Motor neuron (in vitro differentiated cells): ENCODE measurements around the gene BBOX1. TPM values are rescaled to one million over a fixed set of nuclear protein-coding genes. Genes with fewer than 3 reads are reported as not detected.

Source experiments
- ATAC-seq, 8 experiments: fragments of 200-7000 bp; cut with Tn5 transposase; replicated peaks in 6 of 8; 2 replicates each; pipeline ENCODE4 v1.8.0; 2021; ENCODE audit warnings: mild to moderate bottlenecking in 8 of 8, moderate library complexity in 8 of 8
- H3K27ac ChIP-seq, 2 donors: fragments of 250-450 bp; sonication (Bioruptor Pico); 2 replicates each; pipeline ENCODE4 v1.9.0; 2021; ENCODE audit warnings: antibody characterized with exemption in 2 of 2, mild to moderate bottlenecking in 2 of 2, moderate library complexity in 1 of 2
- H3K4me1 ChIP-seq, 2 donors: fragments of 250-450 bp; sonication (Bioruptor Pico); replicated peaks in 1 of 2; 2 replicates each; pipeline ENCODE4 v1.6.1; 2021; ENCODE audit warnings: antibody characterized with exemption in 2 of 2, mild to moderate bottlenecking in 2 of 2, moderate library complexity in 1 of 2
- H3K4me3 ChIP-seq, 5 donors: fragments of 250-450 bp; sonication (Bioruptor Pico); 2 replicates each; pipeline ENCODE4 v1.9.0; 2021; ENCODE audit warnings: antibody characterized with exemption in 5 of 5, mild to moderate bottlenecking in 5 of 5, moderate library complexity in 4 of 5
- WGBS, 10 experiments: fragments of 450-650 bp; shearing (Covaris generic); methylation state at CpG; one replicate each; pipeline ENCODE4 v1.0.0; 2022; 5-methylcytosine and 5-hydroxymethylcytosine counted together
- in situ Hi-C, 9 experiments: fragments of 400-800 bp; cut with MboI; loops; one replicate each; pipeline ENCODE4 v1.15.0; 2021; ENCODE audit warnings: low sequenced_read_pairs in 9 of 9, low pct_unique_long_range_greater_than_20kb in 2 of 9; ENCODE audit not compliant: unreplicated experiment in 9 of 9
- total RNA-seq, 8 experiments: library from RNA; unstranded; fragments of 300-600 nt; gene quantifications; 2 replicates each; pipeline versions ENCODE4 v1.2.3 to v1.2.4, GENCODE V29; 2022

Gene BBOX1
- total RNA-seq, 8 experiments from 2014 or later = 0.38 to 11.4 (median 0.83) TPM

DNA sequence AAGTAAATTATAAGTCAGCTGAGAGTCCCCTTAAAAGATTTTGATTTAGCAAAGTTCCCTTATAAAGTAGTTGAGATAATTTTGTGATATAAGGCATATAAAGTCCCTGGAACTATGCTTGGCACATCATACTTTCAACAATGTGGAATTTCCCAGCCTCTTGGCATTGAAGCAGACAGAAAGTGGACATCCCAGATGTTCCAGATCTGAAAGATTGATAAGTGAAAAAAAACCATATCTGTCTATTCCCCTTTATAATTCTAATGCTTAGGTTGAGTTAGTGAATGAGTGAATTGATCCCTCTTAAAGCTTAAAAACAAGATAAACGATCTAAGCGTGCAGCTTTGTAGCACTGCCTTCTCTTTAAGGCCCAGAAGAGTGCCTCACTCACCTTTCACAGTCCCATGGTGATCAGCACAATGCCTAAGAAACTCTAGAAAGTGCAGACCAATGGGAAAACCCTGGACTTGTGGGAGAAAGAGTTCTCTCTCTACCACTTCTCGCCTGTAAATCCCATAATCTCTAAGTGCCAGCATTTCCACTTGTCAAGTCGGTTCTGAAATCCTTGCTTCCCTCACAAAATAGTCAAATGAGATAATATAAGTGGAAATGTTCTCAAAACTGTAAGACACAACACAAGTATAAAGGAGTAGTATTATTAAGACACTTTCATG, 28.9 kb upstream of the BBOX1 start:
- ATAC-seq = peak in 5 of 8 experiments; percentile 39 to 73 (median 45)

DNA sequence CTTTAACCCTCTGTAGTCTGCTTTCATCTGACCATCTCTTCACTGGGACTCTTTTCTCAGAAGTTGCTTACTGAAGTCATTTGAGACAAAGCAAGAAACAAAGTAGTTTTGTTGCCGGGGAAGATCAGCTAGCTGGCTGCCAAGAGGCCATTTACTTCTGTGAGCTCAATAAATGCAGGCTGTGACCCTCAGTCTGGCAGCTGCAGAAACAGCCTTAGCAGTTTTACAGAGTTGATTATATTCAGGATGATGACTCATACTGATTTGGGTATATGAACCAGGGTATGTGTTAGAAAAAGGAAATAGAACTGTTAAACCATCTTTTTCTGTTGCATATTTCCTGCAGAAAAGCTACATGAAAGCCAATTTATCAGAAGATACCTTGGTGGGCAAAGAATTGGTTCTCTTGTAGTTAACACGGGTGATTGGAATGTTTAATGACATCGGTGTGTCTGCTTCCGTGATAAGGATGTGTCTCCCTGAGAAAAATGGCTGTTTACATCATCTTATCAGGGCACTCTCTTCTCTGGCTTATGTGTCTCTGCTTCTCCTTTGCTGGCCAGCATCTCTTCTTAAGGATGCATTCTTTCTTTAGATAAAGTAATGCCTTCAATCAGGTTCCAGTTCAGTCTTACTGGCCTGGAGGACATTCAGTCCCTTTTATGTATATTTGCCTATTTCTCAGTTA, 28.2 kb upstream of the BBOX1 start:
- WGBS, 10 experiments = 16 to 71% (median 40%) methylated on average over 1 to 4 of the region's 4 CpGs; no CpG with 5 or more reads in 1 of the 10 experiments
- peak in 7 of 8 experiments; percentile 63 to 97 (median 96) for ATAC-seq
- H3K4me1 ChIP-seq = peaks cover 17 to 19% of the 10 kb centered on the region in 2 donors
- H3K27ac ChIP-seq = peak overlapping the region in 1 of 2 donors; percentile 12
- in situ Hi-C loops = loop anchor here in 1 of 9 experiments (25.0 kb wide), 1 partner anchor 250 kb away; no protein-coding TSS in a partner anchor
- peak overlapping the region in 1 of 5 donors; percentile 3 for H3K4me3 ChIP-seq

More for the DNA sequence above, 28.9 kb upstream of the BBOX1 start:
- Histone ChIP-seq H3K4me3 (no peak overlapping the region), H3K27ac (peak overlapping the region in 1 of 2 donors; percentile 54), H3K4me1 (peaks cover 17 to 19% of the 10 kb centered on the region in 2 donors)
- 33 to 100% (median 63%) methylated on average over 1 to 4 of the region's 4 CpGs; no CpG with 5 or more reads in 3 of the 10 experiments for WGBS, 10 experiments
- in situ Hi-C loops = loop anchor here in 1 of 9 experiments (25.0 kb wide), 1 partner anchor 249 kb away; no protein-coding TSS in a partner anchor

DNA sequence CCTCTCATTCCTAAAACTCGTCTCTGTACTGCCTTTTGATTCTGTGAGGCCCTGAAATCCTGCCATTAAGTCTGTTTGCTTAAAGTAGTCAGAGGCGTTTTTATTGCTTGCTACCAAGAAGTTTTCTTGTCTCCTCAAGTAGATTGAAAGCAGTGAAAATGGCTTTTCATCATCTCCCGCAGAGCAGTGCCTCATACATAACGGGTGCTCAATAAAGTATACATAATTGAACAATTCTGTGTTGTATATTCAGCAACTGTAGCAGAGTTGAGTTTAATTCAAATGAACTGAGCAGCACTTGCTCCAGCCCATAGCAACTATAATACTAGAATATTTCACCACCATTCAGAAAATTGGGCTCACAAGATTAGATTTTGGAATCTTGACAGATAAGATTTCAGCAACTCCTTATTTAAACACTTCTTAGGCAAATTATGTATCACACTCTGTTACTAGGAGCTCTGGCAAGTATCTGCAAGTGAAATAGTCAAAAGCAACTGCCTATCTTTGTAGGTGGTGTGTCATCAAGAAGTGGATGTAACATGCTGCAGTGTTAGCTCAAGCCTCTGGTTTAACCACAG, 26.7 kb upstream of the BBOX1 start:
- 0 to 67% (median 32%) methylated on average over 1 to 4 of the region's 4 CpGs; no CpG with 5 or more reads in 1 of the 10 experiments for WGBS, 10 experiments
- ATAC-seq = peak in 4 of 8 experiments; percentile 34 to 44 (median 40)
- H3K4me1 ChIP-seq = peaks cover 17 to 19% of the 10 kb centered on the region in 2 donors
- H3K4me3 ChIP-seq = no peak overlapping the region
- in situ Hi-C loops = loop anchor here in 1 of 9 experiments (25.0 kb wide), 1 partner anchor 252 kb away; no protein-coding TSS in a partner anchor
- no peak overlapping the region for H3K27ac ChIP-seq

DNA sequence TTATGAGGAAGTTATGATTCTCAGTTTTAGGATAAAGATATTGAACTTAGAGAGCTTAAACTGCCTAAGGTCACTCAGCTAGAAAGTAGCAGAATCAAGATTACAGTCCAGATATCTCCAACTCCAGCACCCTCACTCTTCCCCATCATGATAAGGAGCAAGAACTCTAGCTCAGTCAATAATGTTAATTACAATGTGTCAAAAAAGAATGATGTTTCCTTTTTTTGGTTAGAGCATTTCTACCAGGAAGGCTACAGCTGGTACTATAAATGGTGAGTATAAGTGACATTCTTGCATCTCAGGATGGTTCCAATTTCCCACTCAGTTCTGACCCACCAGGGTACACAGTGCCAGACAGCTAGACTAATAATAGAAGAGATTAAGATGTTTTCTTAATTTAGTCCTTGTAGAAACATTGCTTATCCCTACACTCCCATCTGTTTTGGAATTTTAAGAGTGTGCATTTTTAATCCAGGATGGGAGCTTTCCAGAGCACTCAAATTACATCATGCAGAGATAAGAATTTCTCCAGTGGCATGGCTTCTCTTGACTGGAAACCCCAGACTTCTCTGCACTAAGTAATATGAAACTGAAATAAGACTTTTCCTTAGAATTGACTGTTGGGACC, 21.6 kb upstream of the BBOX1 start:
- no peak overlapping the region for H3K4me3 ChIP-seq

DNA sequence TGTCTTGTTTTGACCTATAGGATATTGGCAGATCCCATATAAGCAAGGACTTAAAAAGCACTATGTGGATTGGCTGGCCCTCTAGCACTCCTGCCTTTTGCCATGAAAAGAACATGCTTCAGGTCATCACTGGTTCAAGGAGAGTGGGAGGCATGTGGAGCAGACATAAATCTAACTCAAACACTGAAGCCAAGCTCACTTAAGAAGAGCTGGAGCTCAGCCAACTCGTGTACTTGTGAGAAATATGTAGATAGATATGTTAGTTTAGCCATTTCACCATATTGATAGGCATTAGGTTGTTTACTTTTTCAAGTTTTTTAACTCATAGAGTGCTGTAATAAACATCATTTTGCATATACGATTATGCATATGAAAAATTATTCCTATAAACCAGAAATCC, 19.9 kb upstream of the BBOX1 start:
- no peak overlapping the region for H3K4me3 ChIP-seq

More for the DNA sequence above, 21.6 kb upstream of the BBOX1 start:
- in situ Hi-C loops = loop anchor here in 1 of 9 experiments (25.0 kb wide), 1 partner anchor 257 kb away; no protein-coding TSS in a partner anchor
- Histone ChIP-seq H3K4me1 (no peaks in the 10 kb centered on the region), H3K27ac (no peak overlapping the region)
- peak in 3 of 8 experiments; percentile 66 to 81 (median 78) for ATAC-seq

DNA sequence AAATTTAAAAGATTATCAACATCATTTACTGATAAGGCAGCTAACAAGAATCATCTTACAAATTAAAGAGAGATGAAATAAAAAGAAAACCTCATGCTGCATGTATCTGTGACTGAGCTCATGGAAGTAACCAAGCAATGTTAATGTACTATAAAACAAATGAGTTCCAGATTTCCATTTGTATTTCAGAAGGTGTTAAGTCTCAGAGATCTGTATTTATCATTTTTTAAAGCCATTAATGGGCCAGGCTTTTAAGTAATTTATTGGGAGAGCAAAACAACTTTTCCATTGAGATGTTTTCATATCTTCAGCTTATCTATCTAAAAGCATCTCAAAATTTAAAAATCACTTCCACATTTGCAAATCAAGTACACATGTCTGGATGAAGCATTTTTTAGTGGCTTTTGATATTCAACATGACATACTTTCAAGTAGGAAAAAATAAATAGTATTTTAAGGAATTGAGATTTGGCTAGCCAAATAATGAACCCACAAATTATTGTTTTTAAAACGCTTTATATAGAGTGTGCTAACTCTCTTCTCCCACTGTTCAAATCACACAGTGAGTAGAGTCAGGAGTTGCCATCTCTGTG, 17.9 kb upstream of the BBOX1 start:
- no peak for ATAC-seq
- WGBS, 10 experiments = 10 to 87% (median 71%) methylated on average over 1 of the region's 1 CpG; no CpG with 5 or more reads in 1 of the 10 experiments
- H3K27ac ChIP-seq = no peak overlapping the region
- no peak overlapping the region for H3K4me3 ChIP-seq
- H3K4me1 ChIP-seq = no peaks in the 10 kb centered on the region
- in situ Hi-C loops = loop anchor here in 1 of 9 experiments (25.0 kb wide), 1 partner anchor 260 kb away; no protein-coding TSS in a partner anchor

More for the DNA sequence above, 19.9 kb upstream of the BBOX1 start:
- ATAC-seq = peak in 3 of 8 experiments; percentile 18 to 65 (median 30)
- in situ Hi-C loops = loop anchor here in 1 of 9 experiments (25.0 kb wide), 1 partner anchor 258 kb away; no protein-coding TSS in a partner anchor
- WGBS, 10 experiments = 0 to 95% (median 70%) methylated on average over 1 to 2 of the region's 2 CpGs; no CpG with 5 or more reads in 3 of the 10 experiments
- Histone ChIP-seq H3K27ac (no peak overlapping the region), H3K4me1 (no peaks in the 10 kb centered on the region)

DNA sequence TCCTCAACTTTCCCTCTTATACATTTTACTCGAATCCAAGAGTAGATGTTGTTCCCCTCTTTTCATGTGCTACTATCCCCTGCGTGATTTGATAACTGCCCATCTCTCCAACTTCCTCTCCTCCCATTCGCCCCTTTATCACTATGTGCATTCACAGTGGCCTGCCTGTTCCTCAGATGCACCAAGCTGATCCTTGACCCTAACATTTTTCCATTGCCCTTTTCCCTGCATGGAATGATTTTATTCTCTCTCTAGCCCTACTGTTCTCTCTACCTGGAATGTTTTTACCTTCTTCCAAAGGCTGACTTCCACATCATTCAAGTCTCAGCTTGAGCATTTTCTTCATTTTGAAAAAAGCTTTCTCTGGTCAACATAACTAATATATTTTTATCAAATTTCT, 15.8 kb upstream of the BBOX1 start:
- no peak for ATAC-seq
- in situ Hi-C loops = loop anchor here in 2 of 9 experiments (25.0 kb wide), 2 partner anchors 112 to 263 kb away; no protein-coding TSS in a partner anchor
- Histone ChIP-seq H3K27ac (no peak overlapping the region), H3K4me1 (no peaks in the 10 kb centered on the region), H3K4me3 (no peak overlapping the region)
- WGBS, 10 experiments = 71 to 100% (median 84%) methylated on average over 1 to 3 of the region's 3 CpGs; no CpG with 5 or more reads in 1 of the 10 experiments

DNA sequence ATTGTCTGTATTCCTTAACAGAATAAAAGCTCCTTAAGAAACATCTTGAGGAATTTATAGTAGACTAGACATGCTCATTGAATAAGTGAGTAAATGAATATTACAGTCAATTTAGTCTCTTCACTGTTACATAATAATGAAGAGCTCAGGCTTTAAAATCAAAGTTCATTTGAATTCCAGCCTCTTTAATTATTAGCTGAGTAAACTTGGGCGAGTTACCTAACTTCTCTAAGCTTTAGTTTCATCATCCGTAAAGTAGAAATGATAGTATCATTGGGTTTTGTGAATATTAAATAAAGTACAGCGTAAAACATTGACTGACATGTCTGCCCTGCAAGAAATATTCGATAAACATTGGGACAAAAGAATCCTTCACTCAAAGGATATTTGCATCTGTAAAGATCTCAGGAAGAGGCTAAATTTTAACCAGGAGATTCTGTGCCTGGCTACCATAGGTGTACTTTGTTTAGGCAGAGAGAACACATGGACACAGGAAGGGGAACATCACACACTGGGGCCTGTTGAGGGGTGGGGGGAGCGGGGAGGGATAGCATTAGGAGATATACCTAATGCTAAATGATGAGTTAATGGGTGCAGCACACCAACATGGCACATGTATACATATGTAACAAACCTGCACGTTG, 15.2 kb upstream of the BBOX1 start:
- Histone ChIP-seq H3K4me1 (no peaks in the 10 kb centered on the region), H3K4me3 (no peak overlapping the region), H3K27ac (no peak overlapping the region)
- ATAC-seq = no peak
- WGBS, 10 experiments = 51 to 100% (median 79%) methylated on average over 1 to 4 of the region's 6 CpGs
- in situ Hi-C loops = loop anchor here in 1 of 9 experiments (25.0 kb wide), 1 partner anchor 112 kb away; no protein-coding TSS in a partner anchor

DNA sequence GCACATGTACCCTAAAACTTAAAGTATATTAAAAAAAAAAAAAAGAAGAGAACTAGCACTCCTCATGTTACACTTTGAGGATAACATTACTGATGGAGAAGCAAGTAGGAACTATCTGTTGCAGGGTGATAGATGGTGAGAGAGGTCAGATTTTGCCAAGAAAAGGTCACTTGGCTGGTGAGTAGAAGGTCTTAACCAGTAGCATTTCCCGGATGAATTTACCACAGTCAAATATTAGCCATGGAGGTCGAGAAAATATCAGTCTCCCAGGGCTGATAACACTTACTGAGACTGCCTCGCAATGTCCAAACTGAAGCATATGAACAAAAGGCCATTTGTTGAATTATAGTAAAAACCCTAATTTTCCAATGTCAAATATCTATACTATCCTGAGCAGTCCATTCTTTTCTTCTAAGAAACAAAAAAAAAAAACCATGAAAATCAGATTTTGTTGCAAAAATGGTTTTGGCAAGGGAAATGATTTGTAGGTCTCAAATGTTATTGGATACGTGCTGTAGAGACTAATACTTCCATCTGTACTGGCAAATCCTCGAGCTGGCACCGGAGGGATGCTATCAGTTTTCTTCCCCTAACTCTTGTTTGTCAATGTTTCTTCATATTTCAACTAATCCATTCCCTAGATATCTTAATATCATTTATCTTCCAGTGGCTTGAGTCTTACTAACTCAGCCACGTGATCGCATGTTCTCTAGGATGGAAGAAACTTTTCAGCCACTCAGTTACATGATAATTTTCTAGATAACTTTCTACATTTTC, 14.5 kb upstream of the BBOX1 start:
- in situ Hi-C loops = loop anchor here in 1 of 9 experiments (25.0 kb wide), 1 partner anchor 111 kb away; no protein-coding TSS in a partner anchor
- WGBS, 10 experiments = 68 to 100% (median 91%) methylated on average over 1 to 8 of the region's 8 CpGs
- Histone ChIP-seq H3K27ac (no peak overlapping the region), H3K4me3 (no peak overlapping the region), H3K4me1 (no peaks in the 10 kb centered on the region)
- no peak for ATAC-seq

DNA sequence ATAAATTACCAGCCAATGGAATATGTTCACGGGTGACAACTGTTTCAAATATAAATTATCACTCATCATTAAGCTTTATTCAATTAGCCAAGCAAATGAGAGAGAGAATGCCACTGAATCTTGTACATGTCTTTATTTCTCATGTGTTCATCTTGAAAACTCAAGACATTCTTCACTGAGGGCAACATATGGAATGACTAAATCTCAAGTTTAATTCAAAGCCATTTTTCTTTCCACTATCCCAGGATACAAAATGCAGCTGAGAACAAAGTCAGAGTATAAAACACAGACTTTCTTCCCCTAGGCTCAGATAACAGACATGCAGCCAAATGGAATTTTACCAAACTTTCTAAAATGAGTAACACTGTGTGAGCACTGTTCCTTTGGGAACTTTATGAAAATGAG, 12.1 kb upstream of the BBOX1 start:
- no peak for ATAC-seq
- no peak overlapping the region for H3K4me3 ChIP-seq
- 0 to 100% (median 75%) methylated on average over 1 of the region's 1 CpG; no CpG with 5 or more reads in 1 of the 10 experiments for WGBS, 10 experiments
- in situ Hi-C loops = loop anchor here in 1 of 9 experiments (25.0 kb wide), 1 partner anchor 109 kb away; no protein-coding TSS in a partner anchor
- H3K4me1 ChIP-seq = no peaks in the 10 kb centered on the region
- H3K27ac ChIP-seq = no peak overlapping the region

DNA sequence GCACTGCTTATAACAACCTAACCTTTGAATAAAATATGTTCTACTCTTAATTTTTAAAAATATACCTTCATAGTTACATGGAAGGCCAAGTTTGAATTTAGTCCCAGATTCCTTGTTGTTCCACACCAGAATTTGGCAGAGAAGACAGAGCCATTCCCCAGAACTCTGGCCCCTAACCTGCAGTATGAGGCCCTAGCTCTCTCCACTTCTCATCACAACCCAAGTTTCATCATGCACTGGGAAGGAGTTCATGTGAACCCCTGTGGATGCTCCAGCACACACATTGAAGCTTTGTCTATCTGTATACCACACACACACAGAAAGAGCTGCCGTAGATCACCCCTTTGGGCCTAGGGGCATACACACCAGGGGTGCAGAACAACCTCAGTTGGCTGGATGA, 10.6 kb upstream of the BBOX1 start:
- 50 to 86% (median 73%) methylated on average over 1 of the region's 1 CpG; no CpG with 5 or more reads in 6 of the 10 experiments for WGBS, 10 experiments
- Histone ChIP-seq H3K4me3 (no peak overlapping the region), H3K4me1 (no peaks in the 10 kb centered on the region), H3K27ac (no peak overlapping the region)
- in situ Hi-C loops = loop anchor here in 1 of 9 experiments (25.0 kb wide), 1 partner anchor 107 kb away; no protein-coding TSS in a partner anchor
- ATAC-seq = no peak
